Hepatocyte (in vitro differentiated cells): ENCODE data around the gene LBHD2. TPM values are rescaled to one million over a fixed set of nuclear protein-coding genes. Genes with fewer than 3 reads are reported as not detected.

Experiments
- DNase-seq: peaks from one replicate; pipeline ENCODE4 v3.0.0-alpha.2; 2016; ENCODE audit warnings: low spot score
- H2AFZ ChIP-seq: fragments of 200-600 bp; sonication (generic); 2 replicates; pipeline ENCODE4 v1.6.0; 2016; ENCODE audit warnings: antibody characterized with exemption, mild to moderate bottlenecking
- H3K27ac ChIP-seq: fragments of 200-600 bp; sonication (generic); 2 replicates; pipeline ENCODE4 v1.5.1; 2016; ENCODE audit warnings: mild to moderate bottlenecking
- H3K27me3 ChIP-seq: fragments of 200-600 bp; sonication (generic); 2 replicates; pipeline ENCODE4 v1.6.1; 2016
- H3K36me3 ChIP-seq: fragments of 200-600 bp; sonication (generic); replicated peaks from 2 replicates; pipeline ENCODE4 v1.5.1; 2016; ENCODE audit warnings: low read depth; ENCODE audit not compliant: insufficient read depth
- H3K4me1 ChIP-seq: fragments of 200-600 bp; sonication (generic); 2 replicates; pipeline ENCODE4 v1.5.1; 2016; ENCODE audit warnings: mild to moderate bottlenecking, moderate library complexity; ENCODE audit not compliant: insufficient read depth
- H3K4me2 ChIP-seq: fragments of 200-600 bp; sonication (generic); 2 replicates; pipeline ENCODE4 v1.6.0; 2016
- H3K4me3 ChIP-seq: fragments of 200-600 bp; sonication (generic); 2 replicates; pipeline ENCODE4 v1.5.1; 2016; ENCODE audit warnings: mild to moderate bottlenecking
- H3K79me2 ChIP-seq: fragments of 200-600 bp; sonication (generic); 2 replicates; pipeline ENCODE4 v1.6.0; 2017; ENCODE audit warnings: mild to moderate bottlenecking
- H3K9me2 ChIP-seq: fragments of 200-600 bp; sonication (generic); replicated peaks from 2 replicates; pipeline ENCODE4 v1.6.0; 2017; ENCODE audit warnings: mild to moderate bottlenecking; ENCODE audit not compliant: insufficient read depth
- H3K9me3 ChIP-seq: fragments of 200-600 bp; sonication (generic); 2 replicates; pipeline ENCODE4 v1.5.1; 2016; ENCODE audit warnings: low read depth, mild to moderate bottlenecking
- H4K20me1 ChIP-seq: fragments of 200-600 bp; sonication (generic); 2 replicates; pipeline ENCODE4 v1.6.0; 2016; ENCODE audit warnings: mild to moderate bottlenecking; ENCODE audit not compliant: insufficient read depth, poor library complexity, severe bottlenecking
- CTCF ChIP-seq: fragments of 200-600 bp; sonication (generic); IDR thresholded peaks from 2 replicates; pipeline ENCODE4 v1.5.1; 2016; ENCODE audit warnings: antibody characterized with exemption, mild to moderate bottlenecking; ENCODE audit not compliant: poor library complexity
- EZH2 ChIP-seq: fragments of 200-600 bp; sonication (generic); IDR thresholded peaks from 2 replicates; pipeline ENCODE4 v1.6.1; 2016; ENCODE audit warnings: antibody characterized with exemption, mild to moderate bottlenecking, borderline replicate concordance
- EZH2phosphoT487 ChIP-seq: fragments of 200-600 bp; sonication (generic); IDR thresholded peaks from one replicate; pipeline ENCODE4 v1.6.1; 2018; ENCODE audit warnings: antibody characterized with exemption, mild to moderate bottlenecking, low read depth, moderate library complexity; ENCODE audit not compliant: unreplicated experiment, severe bottlenecking
- WGBS: methylation state at CpG from one replicate; pipeline ENCODE4 v1.1.6; 2016; ENCODE audit warnings: low lambda C conversion rate; ENCODE audit errors: missing lambda C conversion rate; 5-methylcytosine and 5-hydroxymethylcytosine counted together
- polyA plus RNA-seq: library from polyadenylated mRNA; unstranded; fragments of >200 nt; fragmentation: Nextera tagmentation; extraction: Ambion mirVana; gene quantifications from 2 replicates; pipeline ENCODE4 v1.2.1, GENCODE V29; 2016
- total RNA-seq: library from RNA; depleted of rRNA; stranded (reverse); fragments of >200 nt; gene quantifications from 2 replicates; pipeline ENCODE4 v1.2.3, GENCODE V29; 2014

The LBHD2 gene
- total and polyA plus RNA-seq, 2 experiments from 2014 or later: 0.21 TPM; not detected in 1

- Histone ChIP-seq H3K4me1 (peaks cover 27% of the 10 kb centered on the region), H4K20me1 (no peaks in the 10 kb centered on the region), H3K4me2 (peak overlapping the region; percentile 70), H3K79me2 (no peaks in the 10 kb centered on the region), H3K27ac (no peak overlapping the region), H3K36me3 (no peaks in the 10 kb centered on the region), H3K9me3 (no peaks in the 10 kb centered on the region), H3K9me2 (no peaks in the 10 kb centered on the region), H3K4me3 (no peak overlapping the region), H3K27me3 (no peaks in the 10 kb centered on the region), H2AFZ (no peak overlapping the region)
- peak; percentile 87 for DNase-seq
- WGBS: 22% methylated on average over 44 of the region's 59 CpGs
- no peak for TF ChIP-seq EZH2
- TF ChIP-seq EZH2phosphoT487: no peak
- peak; percentile 100 for TF ChIP-seq CTCF
Observed at GRCh38 chr14:103104654-103105452, 20.8 kb downstream of the LBHD2 start.

- Histone ChIP-seq H3K4me2 (no peak overlapping the region), H3K4me3 (no peak overlapping the region), H3K79me2 (no peaks in the 10 kb centered on the region), H2AFZ (no peak overlapping the region), H3K9me3 (no peaks in the 10 kb centered on the region), H3K27me3 (no peaks in the 10 kb centered on the region), H3K27ac (no peak overlapping the region), H4K20me1 (no peaks in the 10 kb centered on the region), H3K9me2 (no peaks in the 10 kb centered on the region), H3K4me1 (peaks cover 27% of the 10 kb centered on the region), H3K36me3 (no peaks in the 10 kb centered on the region)
- no peak for DNase-seq
- TF ChIP-seq EZH2phosphoT487 (no peak), EZH2 (no peak), CTCF (peak; percentile 21)
- WGBS: 90% methylated on average over 9 of the region's 9 CpGs
Observed at GRCh38 chr14:103105580-103106150, 21.7 kb downstream of the LBHD2 start.

GRCh38 chr14:103107455-103107854 lies 23.4 kb downstream of the LBHD2 start:
- Histone ChIP-seq H3K4me3 (no peak overlapping the region), H3K9me2 (no peaks in the 10 kb centered on the region), H3K9me3 (no peaks in the 10 kb centered on the region), H2AFZ (no peak overlapping the region), H3K4me2 (no peak overlapping the region), H3K79me2 (no peaks in the 10 kb centered on the region), H3K4me1 (peaks cover 24% of the 10 kb centered on the region), H4K20me1 (no peaks in the 10 kb centered on the region), H3K27ac (no peak overlapping the region), H3K36me3 (no peaks in the 10 kb centered on the region), H3K27me3 (no peaks in the 10 kb centered on the region)
- WGBS: 98% methylated on average over 23 of the region's 23 CpGs
- TF ChIP-seq CTCF: no peak
- no peak for TF ChIP-seq EZH2
- TF ChIP-seq EZH2phosphoT487: no peak
- no peak for DNase-seq
